ENCODE data around the gene HOXC9.

HOXC9 gene

GRCh38 chr12:54018468-54018984 is 18.6 kb downstream of the HOXC9 start:
- Mint-ChIP-seq H3K27me3 (peaks cover 95% of the 10 kb centered on the region), H3K9me3 (no peaks in the 10 kb centered on the region), H3K4me3 (peak overlapping the region; percentile 82 to 94), H3K27ac (peak overlapping the region; percentile 91 to 95), H3K4me1 (peaks cover 46% of the 10 kb centered on the region)
- ATAC-seq = no peak
- no peak for DNase-seq

GRCh38 chr12:54019091-54019811 is 19.3 kb downstream of the HOXC9 start:
- Mint-ChIP-seq H3K9me3 (no peaks in the 10 kb centered on the region), H3K4me3 (peak overlapping the region; percentile 5 to 35), H3K27me3 (peaks cover 95% of the 10 kb centered on the region), H3K4me1 (peaks cover 43% of the 10 kb centered on the region), H3K27ac (no peak overlapping the region)
- DNase-seq = no peak
- ATAC-seq = no peak

GRCh38 chr12:54019924-54020590 is 20.1 kb downstream of the HOXC9 start:
- DNase-seq = peak in 1 of 2 donors; percentile 1
- no peak for ATAC-seq
- Mint-ChIP-seq H3K27ac (no peak overlapping the region), H3K27me3 (peaks cover 95% of the 10 kb centered on the region), H3K9me3 (no peaks in the 10 kb centered on the region), H3K4me3 (peak overlapping the region in 1 of 2 donors; percentile 28), H3K4me1 (peaks cover 35% of the 10 kb centered on the region)

- Mint-ChIP-seq H3K4me3 (no peak overlapping the region), H3K27me3 (peaks cover 95% of the 10 kb centered on the region)
- DNase-seq = peak in 1 of 2 donors; percentile 2
Observed at GRCh38 chr12:54020591-54021405, 20.8 kb downstream of the HOXC9 start.

GRCh38 chr12:54021432-54022013 is 21.6 kb downstream of the HOXC9 start:
- Mint-ChIP-seq H3K4me1 (peaks cover 38% of the 10 kb centered on the region), H3K27me3 (peaks cover 95% of the 10 kb centered on the region), H3K4me3 (peak overlapping the region in 1 of 2 donors; percentile 32), H3K27ac (no peak overlapping the region), H3K9me3 (no peaks in the 10 kb centered on the region)
- DNase-seq = no peak
- ATAC-seq = no peak

More at GRCh38 chr12:54020591-54021405, 20.8 kb downstream of the HOXC9 start:
- Mint-ChIP-seq H3K9me3 (no peaks in the 10 kb centered on the region), H3K27ac (no peak overlapping the region), H3K4me1 (peaks cover 33% of the 10 kb centered on the region)
- no peak for ATAC-seq

DNA sequence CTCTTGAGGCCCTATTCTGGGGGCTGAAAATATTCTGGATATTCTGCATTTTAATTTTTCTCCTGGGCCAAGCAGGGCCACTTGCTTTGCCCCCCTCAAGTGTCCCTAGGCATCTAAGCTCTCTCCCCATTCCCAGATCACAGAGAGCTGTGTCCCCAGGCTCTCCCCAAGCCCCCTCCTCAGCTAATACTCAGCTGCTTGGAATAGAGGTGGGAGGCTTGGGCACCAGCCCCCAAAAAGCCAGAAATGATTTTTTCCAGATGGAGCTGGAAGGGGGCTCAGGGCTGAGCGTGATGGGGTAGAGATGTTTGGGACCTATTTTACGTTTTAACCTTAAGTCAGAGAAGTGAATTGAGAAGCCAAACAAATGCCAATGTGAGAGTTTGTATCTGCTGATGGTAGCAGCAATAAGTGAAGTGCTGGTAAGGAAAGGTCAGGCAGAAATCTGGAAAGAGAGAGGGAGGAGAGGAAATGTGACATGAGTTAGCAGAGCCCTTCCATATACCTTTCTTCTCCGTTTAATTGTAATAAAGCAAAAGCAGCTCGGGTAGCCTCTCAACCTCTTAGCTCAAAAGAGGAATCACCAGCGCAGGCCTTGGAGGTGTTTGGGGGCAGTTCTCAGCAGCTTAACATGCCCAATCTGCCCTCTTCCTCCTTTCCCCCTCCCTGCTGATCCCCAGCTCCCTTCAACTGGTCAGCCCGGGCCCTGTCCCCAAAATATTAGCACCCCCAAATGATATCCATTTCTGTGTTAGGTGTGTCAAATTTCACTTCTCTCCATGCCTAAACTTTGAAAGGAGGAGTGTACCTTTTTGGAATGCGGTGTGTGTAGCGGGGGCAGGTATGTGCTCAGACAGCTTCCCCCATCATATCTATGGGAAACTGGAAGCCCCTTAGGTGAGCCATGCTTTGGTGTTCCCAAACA is 23.3 kb downstream of the HOXC9 start:
- no peaks in the 10 kb centered on the region for H3K9me3 Mint-ChIP-seq
- no peak overlapping the region for H3K27ac Mint-ChIP-seq
- H3K27me3 Mint-ChIP-seq = peaks cover 95% of the 10 kb centered on the region
- peaks cover 39% of the 10 kb centered on the region for H3K4me1 Mint-ChIP-seq
- DNase-seq = no peak
- H3K4me3 Mint-ChIP-seq = no peak overlapping the region
- ATAC-seq = no peak

DNA sequence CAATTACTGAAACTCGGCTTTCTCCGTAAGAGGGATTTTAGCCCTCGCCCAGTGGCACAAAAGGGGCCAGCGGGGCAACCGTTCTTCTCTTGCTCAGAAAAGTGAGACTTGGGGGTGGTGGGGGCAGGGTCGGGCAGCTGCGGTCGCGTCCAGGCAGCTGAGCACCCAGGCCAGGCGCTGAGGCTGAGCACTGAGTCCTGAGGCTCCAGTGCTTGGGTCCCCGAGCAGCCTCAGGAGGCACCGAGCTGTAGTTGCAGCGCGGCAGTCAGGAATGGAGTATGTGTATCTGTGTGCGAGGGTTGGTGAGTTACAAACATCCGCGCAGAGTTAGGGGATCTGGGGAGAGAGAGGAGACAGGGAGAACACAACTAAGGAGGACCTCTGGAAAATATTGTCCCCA is 24.2 kb downstream of the HOXC9 start:
- H3K4me1 Mint-ChIP-seq = peaks cover 40% of the 10 kb centered on the region
- ATAC-seq = no peak
- no peak overlapping the region for H3K4me3 Mint-ChIP-seq
- DNase-seq = no peak
- no peaks in the 10 kb centered on the region for H3K9me3 Mint-ChIP-seq
- peaks cover 99% of the 10 kb centered on the region for H3K27me3 Mint-ChIP-seq
- no peak overlapping the region for H3K27ac Mint-ChIP-seq

DNA sequence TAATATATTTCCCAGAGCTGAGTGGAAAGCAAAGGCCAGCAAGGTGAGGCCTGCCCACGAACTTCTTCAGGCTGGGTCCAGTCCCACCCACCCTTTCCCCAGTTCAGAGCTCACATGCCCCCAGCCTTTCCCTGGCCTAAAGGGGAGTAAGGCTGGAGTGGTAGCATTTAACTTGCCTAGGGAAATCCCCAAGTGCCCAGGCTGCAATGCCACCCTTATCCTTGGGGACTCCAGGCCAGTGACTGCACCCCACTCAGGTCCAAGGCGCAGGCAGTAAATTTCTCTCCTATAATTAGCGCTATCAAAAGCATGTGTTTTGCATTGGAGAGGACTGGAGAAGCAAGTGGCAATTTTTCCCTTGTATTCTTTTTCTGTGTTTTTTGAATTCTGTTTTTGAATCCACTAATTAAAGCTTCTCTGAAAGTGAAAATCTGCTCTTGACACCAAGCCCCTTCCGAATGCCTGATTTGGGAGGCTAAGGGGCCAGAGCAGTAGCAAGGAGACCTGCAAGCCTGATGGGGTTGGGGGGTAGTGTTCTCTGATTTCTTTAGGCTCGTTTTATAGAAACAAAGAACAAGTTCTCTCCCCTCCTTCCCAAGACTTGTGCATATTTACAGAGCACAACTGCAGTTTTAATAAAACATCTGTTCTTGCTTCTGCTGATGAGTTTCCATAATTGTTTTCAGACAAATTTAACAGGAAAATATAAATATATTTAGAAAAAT is 24.8 kb downstream of the HOXC9 start:
- no peak for DNase-seq
- Mint-ChIP-seq H3K4me1 (peaks cover 45% of the 10 kb centered on the region), H3K4me3 (no peak overlapping the region), H3K27ac (no peak overlapping the region), H3K27me3 (peaks cover 99% of the 10 kb centered on the region), H3K9me3 (no peaks in the 10 kb centered on the region)
- ATAC-seq = no peak

DNA sequence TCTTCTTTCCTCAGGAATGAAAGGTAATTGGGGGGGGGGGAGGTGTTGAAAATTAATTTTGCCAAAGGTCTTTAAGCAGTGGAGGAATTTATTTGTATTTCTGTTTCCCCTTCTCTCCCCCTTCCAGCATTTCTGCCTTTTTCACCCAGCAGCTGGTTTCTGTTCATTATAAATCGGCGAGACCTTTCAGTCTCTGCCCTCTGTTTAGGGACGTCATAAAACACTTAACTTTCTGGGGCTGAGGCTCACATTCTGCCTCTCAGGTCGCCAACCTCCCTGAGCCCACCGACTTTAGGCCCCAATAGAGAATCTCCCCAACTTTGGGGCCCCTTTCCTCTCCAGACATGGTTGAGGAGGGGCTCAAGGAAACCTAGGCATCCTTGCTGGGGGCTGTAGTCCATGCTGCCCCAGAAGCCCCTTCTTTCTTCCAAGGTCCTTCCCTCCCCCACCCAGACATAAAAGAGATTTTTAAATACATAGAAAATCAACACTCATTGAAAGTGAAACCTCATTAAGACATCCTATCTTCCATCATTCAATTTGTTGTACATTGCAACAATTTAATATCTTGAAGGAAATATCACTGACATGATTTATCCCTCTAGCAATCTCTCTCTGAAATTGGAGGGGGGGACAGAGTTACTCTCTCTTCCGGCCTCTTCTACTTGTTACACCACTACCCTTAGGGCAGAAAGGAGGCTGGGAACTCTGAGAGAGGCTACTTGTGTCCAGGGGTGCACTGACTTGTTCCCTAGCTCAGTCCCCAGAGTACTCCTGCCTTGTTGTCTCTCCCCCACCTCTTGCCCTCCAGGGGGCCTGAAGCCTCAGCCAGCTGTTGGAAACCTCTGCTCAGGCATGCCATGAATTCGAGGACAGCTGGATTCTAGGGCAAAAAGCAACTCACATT is 25.8 kb downstream of the HOXC9 start:
- no peaks in the 10 kb centered on the region for H3K9me3 Mint-ChIP-seq
- DNase-seq = no peak
- H3K4me1 Mint-ChIP-seq = peaks cover 54% of the 10 kb centered on the region
- H3K27me3 Mint-ChIP-seq = peaks cover 100% of the 10 kb centered on the region
- no peak for ATAC-seq
- H3K4me3 Mint-ChIP-seq = no peak overlapping the region
- H3K27ac Mint-ChIP-seq = no peak overlapping the region

DNA sequence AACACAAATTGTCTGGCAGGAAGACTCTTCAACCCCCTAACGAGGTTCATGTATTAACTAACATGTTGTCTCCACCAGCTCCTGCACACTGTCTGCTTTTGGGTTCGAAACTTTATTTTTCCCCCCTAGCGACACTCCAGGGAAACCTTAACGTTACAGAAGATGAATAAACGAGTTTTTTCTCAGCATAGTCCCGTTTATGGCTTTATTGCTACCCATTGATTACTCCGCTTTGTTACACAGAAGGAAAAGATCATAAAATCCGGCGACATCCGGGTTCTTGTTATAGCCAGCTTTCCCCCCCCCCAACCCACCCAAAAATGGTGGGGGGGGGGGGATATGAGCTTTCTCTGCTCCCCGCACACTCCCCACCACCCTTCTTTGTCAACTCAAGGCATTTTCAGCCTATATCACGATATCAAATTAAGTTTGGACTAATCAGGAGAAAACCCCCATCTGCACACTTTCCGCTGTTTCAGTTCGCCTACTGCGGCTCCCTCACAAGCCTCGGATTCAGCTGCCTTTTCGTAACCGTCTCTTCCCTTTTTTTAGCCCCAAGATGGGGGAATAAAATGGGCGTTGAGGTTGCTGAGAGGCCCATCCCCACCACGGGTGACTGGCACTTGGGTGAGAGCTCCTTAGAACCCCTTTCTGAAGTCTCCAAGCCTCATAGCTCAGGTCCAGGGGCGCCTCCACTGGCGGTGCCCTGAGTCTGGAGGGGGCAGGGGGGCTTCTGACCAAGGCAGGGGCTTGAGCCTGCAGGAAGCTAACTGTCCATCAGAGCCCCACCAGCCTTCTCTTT is 26.9 kb downstream of the HOXC9 start:
- peaks cover 49% of the 10 kb centered on the region for H3K4me1 Mint-ChIP-seq
- H3K4me3 Mint-ChIP-seq = peak overlapping the region; percentile 61 to 64
- H3K27ac Mint-ChIP-seq = no peak overlapping the region
- no peaks in the 10 kb centered on the region for H3K9me3 Mint-ChIP-seq
- no peak for DNase-seq
- H3K27me3 Mint-ChIP-seq = peaks cover 100% of the 10 kb centered on the region
- ATAC-seq = no peak

DNA sequence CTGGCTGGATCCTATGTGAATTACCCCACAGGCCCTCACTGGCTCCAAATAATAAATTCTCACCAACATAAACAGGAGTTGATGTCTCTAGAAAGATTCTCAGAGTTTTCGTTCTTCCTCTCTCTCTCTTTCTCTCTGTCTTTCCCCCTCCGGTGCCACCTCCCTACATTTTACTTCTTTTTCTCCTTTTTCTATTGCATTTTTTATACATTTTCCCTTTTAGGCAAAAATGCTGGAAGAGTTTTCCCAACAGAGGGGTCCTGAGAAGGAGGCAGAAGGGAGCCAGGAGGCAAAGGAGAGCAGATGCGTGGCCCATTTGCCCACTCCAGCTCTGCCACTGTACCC is 27.5 kb downstream of the HOXC9 start:
- Mint-ChIP-seq H3K4me1 (peaks cover 48% of the 10 kb centered on the region), H3K27me3 (peaks cover 100% of the 10 kb centered on the region), H3K9me3 (no peaks in the 10 kb centered on the region), H3K4me3 (peak overlapping the region in 1 of 2 donors; percentile 4), H3K27ac (no peak overlapping the region)
- ATAC-seq = no peak
- no peak for DNase-seq

DNA sequence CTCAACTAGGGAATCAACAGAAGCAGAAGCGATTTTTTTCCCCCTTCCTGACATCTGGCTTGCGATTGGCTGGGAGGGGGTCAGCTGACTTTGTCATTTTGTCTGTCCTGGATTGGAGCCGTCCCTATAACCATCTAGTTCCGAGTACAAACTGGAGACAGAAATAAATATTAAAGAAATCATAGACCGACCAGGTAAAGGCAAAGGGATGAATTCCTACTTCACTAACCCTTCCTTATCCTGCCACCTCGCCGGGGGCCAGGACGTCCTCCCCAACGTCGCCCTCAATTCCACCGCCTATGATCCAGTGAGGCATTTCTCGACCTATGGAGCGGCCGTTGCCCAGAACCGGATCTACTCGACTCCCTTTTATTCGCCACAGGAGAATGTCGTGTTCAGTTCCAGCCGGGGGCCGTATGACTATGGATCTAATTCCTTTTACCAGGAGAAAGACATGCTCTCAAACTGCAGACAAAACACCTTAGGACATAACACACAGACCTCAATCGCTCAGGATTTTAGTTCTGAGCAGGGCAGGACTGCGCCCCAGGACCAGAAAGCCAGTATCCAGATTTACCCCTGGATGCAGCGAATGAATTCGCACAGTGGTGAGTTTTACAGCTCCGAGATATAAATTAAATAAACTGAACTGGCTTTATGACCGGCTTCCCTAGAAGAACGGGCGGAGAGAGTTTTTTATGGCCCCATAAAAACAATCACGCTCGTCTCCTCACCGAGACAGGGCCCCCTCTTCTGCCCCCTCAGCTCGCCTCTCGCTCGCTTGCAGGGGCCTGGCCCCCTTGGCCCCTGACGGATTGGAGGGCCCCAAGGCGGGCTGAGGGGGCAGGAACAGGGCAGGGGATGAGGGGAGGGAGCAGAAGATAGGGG is 28.6 kb downstream of the HOXC9 start, which contains the start of gene HOXC6:
Gene HOXC6, plus strand, starts transcription at position 127 of the 888 bp plus-strand sequence. Its CDS starts 82 bp downstream, at position 209.
- no peak for DNase-seq
- no peak for ATAC-seq
- peak within 1 kb of the TSS; percentile 42 to 44 for H3K4me3 Mint-ChIP-seq
- H3K27ac Mint-ChIP-seq = no peak within 1 kb of the TSS
- H3K9me3 Mint-ChIP-seq = no peaks in the 10 kb centered on the region
- H3K4me1 Mint-ChIP-seq = peaks cover 58% of the 10 kb centered on the region
- H3K27me3 Mint-ChIP-seq = peaks cover 100% of the 10 kb centered on the region
